ENCODE data around the gene HUS1B. TPM values are rescaled to one million over a fixed set of nuclear protein-coding genes. Genes with fewer than 3 reads are reported as not detected.
"Not testable (repeated sequence)": the region's sequence is repeated elsewhere in the genome, so short reads cannot be mapped to it uniquely, and the experiment has no call there.

Gene HUS1B
- total RNA-seq: 0.70 TPM in 1 of 2 replicates, not detected in the other

GRCh38 chr6:656460-657252 lies at the start of gene HUS1B:
Gene HUS1B, minus strand, starts transcription at chr6:657100. Its CDS starts 156 bp downstream, at chr6:656944.
- no peak for DNase-seq (ENCODE audit: low read depth)

- no peak for DNase-seq (ENCODE audit: low read depth)
Measured at GRCh38 chr6:706146-706545, 49.2 kb upstream of the HUS1B start.

GRCh38 chr6:705047-705446 lies 48.1 kb upstream of the HUS1B start:
- DNase-seq (ENCODE audit: low read depth): no peak

- DNase-seq (ENCODE audit: low read depth): no peak
Measured at GRCh38 chr6:704046-704445, 47.1 kb upstream of the HUS1B start.

GRCh38 chr6:703552-703951 lies 46.7 kb upstream of the HUS1B start:
- DNase-seq (ENCODE audit: low read depth): no peak

GRCh38 chr6:701700-702479 lies 45.0 kb upstream of the HUS1B start:
- no peak for DNase-seq (ENCODE audit: low read depth)

GRCh38 chr6:701215-701614 lies 44.3 kb upstream of the HUS1B start:
- no peak for DNase-seq (ENCODE audit: low read depth)

- DNase-seq (ENCODE audit: low read depth): no peak
Measured at GRCh38 chr6:700490-700889, 43.6 kb upstream of the HUS1B start.

GRCh38 chr6:699319-699718 lies 42.4 kb upstream of the HUS1B start:
- no peak for DNase-seq (ENCODE audit: low read depth)

GRCh38 chr6:694431-695126 lies 37.7 kb upstream of the HUS1B start:
- DNase-seq (ENCODE audit: low read depth): not testable (repeated sequence)

- no peak for DNase-seq (ENCODE audit: low read depth)
Measured at GRCh38 chr6:693723-694009, 36.8 kb upstream of the HUS1B start.

GRCh38 chr6:692858-693722 lies 36.2 kb upstream of the HUS1B start, which contains the start of gene EXOC2:
Gene EXOC2, minus strand, starts transcription at chr6:693139. Its CDS starts 55,321 bp downstream, at chr6:637818.
- peak; percentile 42 for DNase-seq (ENCODE audit: low read depth)

GRCh38 chr6:692356-692851 lies 35.5 kb upstream of the HUS1B start:
- DNase-seq (ENCODE audit: low read depth): peak; percentile 8

- no peak for DNase-seq (ENCODE audit: low read depth)
Measured at GRCh38 chr6:689223-689622, 32.3 kb upstream of the HUS1B start.

- DNase-seq (ENCODE audit: low read depth): no peak
Measured at GRCh38 chr6:686497-686896, 29.6 kb upstream of the HUS1B start.

- DNase-seq (ENCODE audit: low read depth): peak; percentile 27
Measured at GRCh38 chr6:684831-685636, 28.1 kb upstream of the HUS1B start.

- DNase-seq (ENCODE audit: low read depth): peak; percentile 11
Measured at GRCh38 chr6:683742-684440, 27.0 kb upstream of the HUS1B start.

GRCh38 chr6:680666-681340 lies 23.9 kb upstream of the HUS1B start:
- DNase-seq (ENCODE audit: low read depth): no peak

- DNase-seq (ENCODE audit: low read depth): no peak
Measured at GRCh38 chr6:680251-680650, 23.4 kb upstream of the HUS1B start.
